Osteocyte (in vitro differentiated cells): ENCODE data around the gene CLIP2. TPM values are rescaled to one million over a fixed set of nuclear protein-coding genes. Genes with fewer than 3 reads are reported as not detected.

ENCODE experiments used
- DNase-seq: peaks from one replicate; pipeline ENCODE4 v3.0.0; 2021; ENCODE audit warnings: mixed read lengths; ENCODE audit not compliant: unreplicated experiment; ENCODE audit errors: extremely low spot score
- H3K27ac Mint-ChIP-seq: one replicate; pipeline ENCODE4 v1.8.0; 2021; ENCODE audit warnings: mild to moderate bottlenecking, mixed read lengths; ENCODE audit not compliant: unreplicated experiment
- H3K27me3 Mint-ChIP-seq: one replicate; pipeline ENCODE4 v1.8.0; 2021; ENCODE audit warnings: mixed read lengths; ENCODE audit not compliant: unreplicated experiment
- H3K36me3 Mint-ChIP-seq: one replicate; pipeline ENCODE4 v1.8.0; 2021; ENCODE audit warnings: mixed read lengths; ENCODE audit not compliant: unreplicated experiment
- H3K4me1 Mint-ChIP-seq: one replicate; pipeline ENCODE4 v1.8.0; 2021; ENCODE audit warnings: mixed read lengths; ENCODE audit not compliant: unreplicated experiment
- H3K4me3 Mint-ChIP-seq: one replicate; pipeline ENCODE4 v1.8.0; 2021; ENCODE audit warnings: mild to moderate bottlenecking, moderate library complexity, mixed read lengths; ENCODE audit not compliant: unreplicated experiment
- H3K9me3 Mint-ChIP-seq: one replicate; pipeline ENCODE4 v1.8.0; 2021; ENCODE audit warnings: mixed read lengths; ENCODE audit not compliant: unreplicated experiment
- CTCF ChIP-seq: fragments of 200-600 bp; sonication (generic); IDR thresholded peaks from 2 replicates; pipeline ENCODE4 v1.5.0; 2021; ENCODE audit warnings: antibody characterized with exemption, mild to moderate bottlenecking, moderate library complexity
- total RNA-seq: library from RNA; stranded (reverse); gene quantifications from 2 replicates; pipeline ENCODE4 v1.2.1, GENCODE V29; 2021

CLIP2 gene
- total RNA-seq, 1 donor from 2014 or later: 40.7 TPM

DNA sequence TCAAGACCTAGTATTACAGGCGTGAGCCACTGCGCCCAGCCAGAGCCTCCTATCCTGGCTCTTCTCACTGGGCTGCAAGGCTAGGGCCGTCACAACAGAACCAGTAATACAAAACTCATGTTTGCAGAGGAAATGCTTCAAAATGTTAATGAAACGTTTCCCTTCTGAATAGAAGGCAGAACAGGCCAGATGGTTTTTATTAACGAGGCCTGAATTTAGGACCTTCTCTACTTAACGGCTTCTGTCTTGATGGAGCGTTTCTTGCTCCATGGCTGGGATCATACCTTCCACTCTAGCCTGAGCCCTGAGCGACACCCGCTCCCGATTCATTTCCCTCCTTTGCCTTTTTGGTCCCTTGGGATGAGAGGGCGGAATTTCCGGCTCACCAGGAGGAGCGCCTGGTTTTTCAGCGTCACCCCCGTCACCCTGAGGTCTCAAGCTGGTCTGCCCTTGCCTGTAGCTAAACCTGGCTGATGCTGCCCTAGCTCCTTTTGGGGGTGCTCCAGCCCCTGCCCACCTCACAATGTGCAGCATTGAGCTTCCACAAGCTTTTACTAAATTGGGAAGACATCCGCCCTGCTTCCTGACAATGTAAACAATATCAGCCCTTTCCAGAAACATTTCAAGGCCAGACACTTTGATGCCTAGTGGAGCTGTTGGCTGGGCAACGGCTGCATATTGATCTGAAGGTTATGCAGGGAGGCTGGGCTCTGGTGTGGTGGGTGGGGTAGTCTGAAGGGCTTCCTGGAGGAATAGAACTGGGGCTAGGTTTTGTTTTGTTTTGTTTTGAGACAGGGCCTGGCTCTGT is 5.2 kb downstream of the CLIP2 start:
- no peak for TF ChIP-seq CTCF
- DNase-seq: no peak
- Mint-ChIP-seq H3K36me3 (peaks cover 5% of the 10 kb centered on the region), H3K9me3 (no peaks in the 10 kb centered on the region), H3K4me3 (peak overlapping the region; percentile 39), H3K4me1 (peaks cover 28% of the 10 kb centered on the region), H3K27me3 (no peaks in the 10 kb centered on the region), H3K27ac (peak overlapping the region; percentile 73)

- H3K9me3 Mint-ChIP-seq: no peaks in the 10 kb centered on the region
- H3K4me1 Mint-ChIP-seq: peaks cover 22% of the 10 kb centered on the region
- H3K36me3 Mint-ChIP-seq: peaks cover 5% of the 10 kb centered on the region
- no peak overlapping the region for H3K4me3 Mint-ChIP-seq
- H3K27ac Mint-ChIP-seq: no peak overlapping the region
- no peaks in the 10 kb centered on the region for H3K27me3 Mint-ChIP-seq
- DNase-seq: no peak
- TF ChIP-seq CTCF: no peak
Measured at GRCh38 chr7:74297516-74298233, 8.5 kb downstream of the CLIP2 start.

GRCh38 chr7:74299401-74299800 is 10.2 kb downstream of the CLIP2 start:
- no peak for TF ChIP-seq CTCF
- Mint-ChIP-seq H3K36me3 (peaks cover 5% of the 10 kb centered on the region), H3K4me3 (no peak overlapping the region), H3K27ac (no peak overlapping the region), H3K4me1 (peaks cover 18% of the 10 kb centered on the region), H3K27me3 (no peaks in the 10 kb centered on the region), H3K9me3 (no peaks in the 10 kb centered on the region)
- DNase-seq: no peak

GRCh38 chr7:74300926-74301325 is 11.7 kb downstream of the CLIP2 start:
- H3K4me3 Mint-ChIP-seq: no peak overlapping the region
- H3K27ac Mint-ChIP-seq: no peak overlapping the region
- peaks cover 10% of the 10 kb centered on the region for H3K4me1 Mint-ChIP-seq
- TF ChIP-seq CTCF: no peak
- DNase-seq: no peak
- peaks cover 3% of the 10 kb centered on the region for H3K36me3 Mint-ChIP-seq
- H3K9me3 Mint-ChIP-seq: no peaks in the 10 kb centered on the region
- H3K27me3 Mint-ChIP-seq: no peaks in the 10 kb centered on the region

GRCh38 chr7:74302745-74303221 is 13.6 kb downstream of the CLIP2 start:
- no peaks in the 10 kb centered on the region for H3K36me3 Mint-ChIP-seq
- H3K27ac Mint-ChIP-seq: no peak overlapping the region
- no peaks in the 10 kb centered on the region for H3K9me3 Mint-ChIP-seq
- no peak overlapping the region for H3K4me3 Mint-ChIP-seq
- no peak for DNase-seq
- no peaks in the 10 kb centered on the region for H3K27me3 Mint-ChIP-seq
- H3K4me1 Mint-ChIP-seq: peaks cover 26% of the 10 kb centered on the region
- TF ChIP-seq CTCF: no peak
